Nucleus accumbens (tissue), 56 donors: ENCODE data around the gene GIPC3.

Experiments used
- DNase-seq, 56 donors: peaks; one replicate each; lab custom pipeline; 2025; lab: John Stamatoyannopoulos, UW

GIPC3 gene

DNA sequence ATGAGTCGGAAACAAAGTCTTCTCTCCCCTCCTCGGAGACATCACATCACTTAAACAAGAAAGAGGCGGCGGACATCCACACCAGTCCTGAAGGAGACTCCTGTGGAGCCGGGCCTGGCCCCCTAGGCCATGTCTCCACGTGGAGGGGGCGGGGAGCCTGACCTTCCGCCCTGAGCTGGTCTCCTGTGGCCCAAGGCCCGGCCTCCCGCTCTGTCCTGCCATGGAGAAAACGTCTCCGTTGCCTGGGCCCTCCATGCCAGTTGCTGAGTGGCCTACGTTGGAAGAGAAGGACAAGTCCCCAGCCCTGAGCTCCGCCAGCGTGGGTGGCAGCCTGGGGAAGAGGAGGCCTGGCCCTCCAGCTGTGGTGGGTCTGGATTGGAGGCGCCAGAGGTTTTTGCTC lies 46.8 kb downstream of the GIPC3 start:
- DNase-seq: no peak

DNA sequence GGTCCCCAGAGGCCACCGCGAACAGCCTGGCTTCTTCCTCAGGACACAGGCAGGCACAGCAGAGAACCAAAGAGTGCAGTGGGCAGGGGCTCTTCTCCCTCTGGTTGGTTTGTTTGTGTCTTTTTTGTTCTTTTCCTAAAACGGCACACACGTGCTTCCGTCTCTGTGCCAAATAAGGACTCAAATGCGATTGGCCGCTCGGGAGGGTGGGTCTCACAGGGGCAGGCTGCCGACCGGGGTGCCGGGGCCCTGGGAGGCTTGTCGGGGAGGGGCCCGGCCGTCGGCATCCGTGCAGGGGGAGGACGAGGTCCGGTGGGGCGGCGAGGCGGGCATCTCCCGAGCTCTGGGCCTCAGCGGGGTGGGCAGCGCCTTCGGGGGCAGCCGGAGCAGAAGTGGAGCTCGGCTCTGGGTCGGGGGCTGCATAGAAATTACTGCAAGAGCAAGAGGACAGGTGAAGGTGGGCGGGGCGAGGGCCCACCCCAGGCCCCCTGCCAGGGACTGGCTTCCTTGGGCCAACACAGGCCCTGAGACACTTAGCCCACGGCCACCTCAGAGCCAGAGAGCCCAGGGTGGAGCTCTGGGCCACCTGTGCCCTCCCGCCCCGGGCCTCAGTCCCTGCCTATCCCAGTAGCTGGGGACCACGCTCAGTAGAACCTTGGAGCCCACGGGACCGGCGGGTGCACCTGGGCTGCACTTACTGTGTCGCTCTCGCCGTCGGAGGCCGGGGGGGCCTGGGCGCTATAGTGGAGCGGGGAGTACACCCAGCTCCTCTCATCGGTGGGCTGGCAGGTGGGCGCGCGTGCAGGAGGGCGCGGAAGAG lies 47.7 kb downstream of the GIPC3 start:
- DNase-seq: peak in 32 of 56 donors; percentile 5 to 68 (median 28)

DNA sequence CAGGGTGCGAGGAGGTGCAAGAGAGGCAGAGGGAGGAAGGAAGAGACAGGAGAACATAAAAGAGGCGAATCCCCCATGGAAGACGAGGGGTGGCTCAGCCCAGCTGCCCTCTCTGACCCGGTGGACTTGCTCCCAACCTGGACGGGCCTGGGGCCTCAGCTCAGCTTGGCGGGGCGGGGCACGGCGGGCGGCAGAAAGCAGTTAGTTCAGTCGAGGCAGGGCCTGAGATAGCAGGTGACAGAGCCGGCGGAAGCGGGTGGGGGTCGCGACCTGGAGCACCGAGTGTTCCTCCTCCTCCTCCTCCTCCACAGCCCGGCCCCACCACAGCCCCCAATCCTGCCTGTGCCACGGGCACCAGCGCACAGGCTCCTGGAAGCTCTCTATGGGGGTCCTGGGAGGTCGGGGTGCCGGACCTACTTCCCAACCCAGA lies 48.3 kb downstream of the GIPC3 start:
- no peak for DNase-seq

DNA sequence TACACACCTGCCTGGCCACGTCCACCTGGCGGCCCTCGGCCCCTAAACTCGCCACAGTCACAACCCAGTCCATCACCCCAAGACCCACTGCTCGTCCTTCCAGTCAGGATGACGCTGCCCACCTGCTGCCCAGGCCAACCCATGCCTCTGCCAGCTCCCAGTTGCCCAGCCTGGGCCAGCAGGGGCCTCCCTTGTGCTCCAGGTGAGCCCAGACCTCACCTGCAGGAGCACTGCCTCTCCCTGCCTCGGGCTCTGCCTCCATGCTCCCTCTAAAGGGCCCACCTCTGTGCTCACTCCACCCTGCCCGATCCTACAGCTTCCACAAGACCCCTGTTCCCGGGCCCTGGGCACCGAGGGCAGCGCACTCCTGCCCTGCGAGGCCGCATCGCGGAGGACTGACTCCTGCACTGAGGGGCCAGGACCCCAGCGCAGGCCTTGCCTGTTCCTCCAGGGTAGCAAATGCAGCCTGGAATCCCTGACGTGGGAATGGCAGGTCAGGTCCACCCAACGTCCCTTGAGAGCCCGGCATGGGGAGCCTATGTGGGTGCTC lies 49.3 kb downstream of the GIPC3 start:
- DNase-seq: no peak

DNA sequence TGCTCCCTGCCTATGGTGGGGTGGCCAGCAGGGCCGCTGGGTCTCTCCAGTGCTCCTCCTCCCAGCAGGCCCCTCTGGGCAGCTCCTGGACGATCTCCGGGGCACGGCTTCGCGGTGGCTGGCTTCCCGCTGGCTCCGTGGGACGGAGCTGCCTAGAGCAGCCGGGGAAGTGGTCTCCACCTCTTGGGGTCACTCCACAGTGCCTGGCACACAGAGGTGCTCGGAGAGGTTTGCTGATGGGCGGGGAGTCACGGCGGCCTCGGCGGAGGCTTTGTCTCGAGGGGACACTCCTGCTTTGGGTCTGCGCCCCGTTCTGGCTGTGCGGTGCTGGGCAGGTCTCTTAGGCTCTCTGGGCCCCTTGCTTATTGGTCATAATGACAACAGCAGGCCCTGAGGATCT lies 51.2 kb downstream of the GIPC3 start:
- no peak for DNase-seq

DNA sequence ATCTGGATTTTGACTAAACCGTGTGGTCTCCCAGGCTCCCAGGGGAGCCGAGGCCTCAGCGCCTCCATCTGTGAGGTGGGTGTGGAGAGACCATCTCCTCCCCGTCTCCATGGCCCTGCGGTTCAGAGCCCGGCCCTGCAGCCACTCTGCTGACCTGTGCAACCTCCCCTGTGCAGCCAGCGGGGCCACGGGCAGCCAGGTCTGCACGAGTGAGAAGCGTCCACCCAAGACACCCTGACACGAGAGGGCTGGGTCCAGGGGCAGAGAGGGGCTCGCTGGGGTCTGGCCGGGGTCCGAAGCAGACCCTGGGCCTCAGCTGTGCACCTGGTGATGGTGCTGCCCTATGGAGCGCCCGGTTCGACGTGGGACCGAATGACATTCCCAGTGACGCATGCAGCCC lies 51.7 kb downstream of the GIPC3 start:
- no peak for DNase-seq

DNA sequence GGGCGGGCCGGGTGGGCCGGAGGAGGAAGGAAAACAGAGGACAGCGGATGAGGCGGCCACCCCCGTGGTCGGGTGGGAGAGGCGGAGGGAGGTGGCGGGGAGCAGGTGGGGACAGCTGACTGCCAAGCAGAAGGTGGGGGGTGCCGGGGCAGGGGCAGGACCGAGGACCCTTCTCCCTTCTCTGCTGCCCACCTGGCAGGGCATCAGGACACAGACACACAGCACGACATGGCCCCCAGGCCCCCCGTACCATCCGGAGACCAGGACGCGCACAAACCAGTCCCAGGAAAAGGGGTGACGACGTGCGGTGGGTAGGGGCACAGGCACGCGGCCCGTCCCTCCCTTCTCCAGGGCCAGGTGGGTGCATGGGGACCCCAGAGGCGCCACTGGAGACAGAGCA lies 52.3 kb downstream of the GIPC3 start:
- no peak for DNase-seq

DNA sequence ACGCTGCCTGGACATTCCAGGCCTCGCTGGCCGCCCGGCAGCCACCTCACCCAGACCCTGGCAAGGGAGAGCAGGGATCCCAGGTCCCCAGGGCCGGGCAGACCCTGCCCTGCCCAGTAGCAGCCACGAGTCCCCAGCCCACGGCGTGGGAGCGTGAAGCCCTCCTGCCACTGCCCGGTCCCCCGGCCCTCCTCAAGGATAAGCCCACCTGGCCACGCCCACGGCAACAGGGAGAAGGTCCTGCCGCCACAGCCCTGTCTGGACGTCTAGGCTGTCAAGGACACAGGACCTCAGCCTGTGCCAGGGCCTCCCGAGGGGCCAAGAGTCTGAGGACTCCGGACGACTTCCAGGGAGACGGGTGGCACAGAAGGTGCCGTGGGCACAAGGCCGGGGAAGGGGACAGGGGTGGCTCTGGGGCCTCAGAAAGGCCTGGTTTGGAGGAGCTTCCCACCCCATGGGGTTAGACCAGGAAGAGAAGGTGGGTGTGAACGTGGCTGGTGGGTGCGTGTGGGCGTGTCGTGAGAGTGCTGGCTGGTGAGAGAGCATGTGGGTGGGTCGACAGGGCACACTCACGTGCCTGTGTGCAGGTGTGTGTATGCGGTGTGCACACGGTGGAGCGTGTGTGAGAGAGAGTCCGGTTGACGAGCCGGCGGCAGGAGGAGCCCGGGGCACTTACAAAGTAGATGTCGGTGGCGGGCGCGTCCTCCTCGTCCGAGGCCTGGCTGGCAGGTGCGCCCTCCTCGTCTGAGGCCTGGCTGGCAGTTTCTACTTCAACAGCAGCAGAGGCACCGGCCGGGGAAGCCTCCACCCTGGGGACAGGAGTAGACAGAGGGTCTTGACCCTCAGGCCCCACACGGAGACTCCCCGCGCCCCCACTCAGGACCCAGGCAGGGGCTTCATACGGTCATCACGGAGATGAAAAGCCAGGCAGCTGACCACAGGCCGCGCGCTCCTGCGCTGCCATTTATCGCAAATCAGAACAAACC lies 53.2 kb downstream of the GIPC3 start:
- no peak for DNase-seq

DNA sequence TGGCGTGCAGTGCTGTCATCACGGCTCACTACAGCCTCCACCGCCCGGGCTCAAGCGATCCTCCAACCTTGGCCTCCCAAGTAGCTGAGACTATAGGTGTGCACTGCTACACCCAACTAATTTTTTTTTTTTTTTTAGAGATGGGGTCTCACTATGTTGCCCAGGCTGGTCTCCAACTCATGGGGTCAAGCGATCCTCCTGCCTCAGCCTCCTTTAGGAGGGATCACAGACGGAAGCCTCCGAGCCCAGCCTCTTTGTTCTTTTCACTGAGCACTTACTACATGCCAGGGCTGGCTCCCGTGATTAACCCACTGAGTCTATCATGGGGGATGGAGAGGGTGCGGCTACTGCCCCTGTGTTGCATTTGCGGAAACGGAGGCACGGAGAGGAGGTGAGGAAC lies 54.2 kb downstream of the GIPC3 start:
- DNase-seq: no peak

DNA sequence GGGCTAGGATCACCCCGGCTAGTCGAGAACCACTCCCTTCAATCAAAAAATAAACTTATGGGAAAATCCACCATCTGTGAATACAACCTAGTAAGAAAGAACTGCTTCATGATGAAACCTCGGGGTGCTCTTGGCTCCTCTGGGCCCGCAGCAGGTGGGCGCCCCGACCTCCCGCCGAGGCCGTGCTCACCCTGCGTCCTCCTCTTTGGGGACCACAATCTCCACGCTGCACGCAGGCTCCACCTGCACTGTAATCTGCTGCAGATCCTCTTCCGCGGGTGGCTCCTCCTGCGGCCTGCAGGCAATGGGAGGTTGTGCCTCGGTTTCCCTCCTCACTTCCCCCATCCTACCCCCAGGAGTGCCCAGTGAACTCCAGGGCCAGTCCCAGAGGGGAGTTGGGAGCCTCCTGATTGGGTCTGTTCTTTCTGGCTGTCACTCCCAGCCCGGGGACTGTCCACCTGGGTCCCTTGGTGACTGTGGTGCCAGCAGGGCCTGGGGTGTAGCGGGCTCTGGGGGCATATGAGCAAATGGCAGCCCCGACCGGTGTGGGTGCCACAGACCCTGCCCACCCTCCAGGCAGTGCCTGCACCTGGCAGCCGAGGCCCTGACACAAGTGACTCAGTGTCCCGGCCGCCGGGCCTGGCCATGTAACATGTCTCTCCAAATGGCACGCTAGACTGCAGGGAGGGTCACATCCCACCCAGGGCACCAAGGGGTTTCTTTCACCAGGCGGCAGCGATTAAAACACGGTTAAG lies 56.4 kb downstream of the GIPC3 start:
- no peak for DNase-seq

DNA sequence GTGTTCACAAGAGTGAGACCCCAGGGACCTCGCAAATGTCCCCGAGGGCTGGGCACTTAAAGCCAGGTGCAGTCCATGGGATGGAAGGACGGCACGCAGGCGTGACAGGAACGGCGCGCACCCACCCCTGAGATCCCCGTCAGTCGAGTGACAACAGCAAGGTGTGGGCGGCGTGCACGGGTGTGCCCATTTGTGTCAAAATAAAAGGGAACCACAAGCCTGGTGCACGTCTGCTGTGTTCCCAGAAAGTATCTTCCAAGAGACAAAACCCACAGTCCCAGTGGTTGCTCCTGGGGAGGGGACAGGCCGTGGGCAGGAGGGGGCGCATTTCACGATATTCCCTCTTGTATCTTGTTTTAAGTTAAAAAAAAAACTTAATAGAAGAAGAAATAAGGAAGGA lies 57.0 kb downstream of the GIPC3 start:
- DNase-seq: peak in 16 of 56 donors; percentile 8 to 59 (median 24)
